Tongue (tissue), 2 donors: Measurements from ENCODE around the gene THSD1. TPM values are rescaled to one million over a fixed set of nuclear protein-coding genes. Genes with fewer than 3 reads are reported as not detected.

Experiments used
- DNase-seq: peaks from one replicate; pipeline ENCODE4 v3.0.0-alpha.2; 2015
- total RNA-seq: library from RNA; depleted of rRNA; stranded (reverse); fragments of >200 nt; gene quantifications from one replicate; pipeline ENCODE4 v1.2.3, GENCODE V29; 2014

The THSD1 gene
- 24.5 TPM for total RNA-seq

- DNase-seq = peak; percentile 64
These were observed at the start of gene THSD1 for GRCh38 chr13:52405767-52406494. THSD1 (minus strand) TSS chr13:52406172; CDS start chr13:52402600, 3,572 bp downstream.

GRCh38 chr13:52455677-52456041 lies 49.7 kb upstream of the THSD1 start:
- peak; percentile 93 for DNase-seq

GRCh38 chr13:52454820-52455676 lies 49.1 kb upstream of the THSD1 start, which contains the start of gene CKAP2:
CKAP2 (plus strand) TSS chr13:52455478; CDS start chr13:52455557, 79 bp downstream.
- peak; percentile 97 for DNase-seq

GRCh38 chr13:52454459-52454819 lies 48.5 kb upstream of the THSD1 start:
- peak; percentile 56 for DNase-seq

- no peak for DNase-seq
These were observed 46.5 kb upstream of the THSD1 start for GRCh38 chr13:52452470-52452869.

- DNase-seq = no peak
These were observed 45.3 kb upstream of the THSD1 start for GRCh38 chr13:52451135-52451804.

- DNase-seq = no peak
These were observed 44.8 kb upstream of the THSD1 start for GRCh38 chr13:52450793-52451116.

- peak; percentile 99 for DNase-seq
These were observed 44.2 kb upstream of the THSD1 start, which contains the start of gene VPS36 for GRCh38 chr13:52450012-52450792. VPS36 (minus strand) TSS chr13:52450634; CDS start chr13:52450594, 40 bp downstream.

- peak; percentile 27 for DNase-seq
These were observed 43.5 kb upstream of the THSD1 start for GRCh38 chr13:52449331-52450011.

GRCh38 chr13:52447815-52448552 lies 42.0 kb upstream of the THSD1 start:
- no peak for DNase-seq

GRCh38 chr13:52447354-52447753 lies 41.4 kb upstream of the THSD1 start:
- DNase-seq = no peak

- peak; percentile 48 for DNase-seq
These were observed 40.3 kb upstream of the THSD1 start for GRCh38 chr13:52446265-52446664.

GRCh38 chr13:52432456-52432855 lies 26.5 kb upstream of the THSD1 start:
- DNase-seq = no peak

- no peak for DNase-seq
These were observed 22.3 kb upstream of the THSD1 start for GRCh38 chr13:52428295-52428694.

GRCh38 chr13:52421216-52421615 lies 15.2 kb upstream of the THSD1 start:
- DNase-seq = no peak

GRCh38 chr13:52419080-52419479 lies 13.1 kb upstream of the THSD1 start:
- no peak for DNase-seq

GRCh38 chr13:52414963-52415362 lies 9.0 kb upstream of the THSD1 start:
- peak; percentile 16 for DNase-seq

GRCh38 chr13:52414051-52414450 lies 8.1 kb upstream of the THSD1 start:
- no peak for DNase-seq

GRCh38 chr13:52412128-52412527 lies 6.2 kb upstream of the THSD1 start:
- DNase-seq = no peak

GRCh38 chr13:52411629-52412028 lies 5.7 kb upstream of the THSD1 start:
- DNase-seq = no peak
